Muscle of back (tissue), 11 donors: ENCODE results near the gene TPPP3. TPM values are rescaled to one million over a fixed set of nuclear protein-coding genes. Genes with fewer than 3 reads are reported as not detected.
"Not testable (repeated sequence)": the region's sequence is repeated elsewhere in the genome, so short reads cannot be mapped to it uniquely, and the experiment has no call there.

Source experiments
- DNase-seq, 3 donors: peaks; one replicate each; pipeline versions ENCODE4 v3.0.0 to v3.0.0-alpha.2; 2013
- polyA plus RNA-seq, 10 donors: library from polyadenylated mRNA; unstranded; fragments of 120-200 nt; gene quantifications; one replicate each; pipeline ENCODE4 v1.2.1, GENCODE V29; 2013; ENCODE audit not compliant: insufficient read length in 10 of 10

The TPPP3 gene
- polyA plus RNA-seq, 10 donors: 305 to 544 (median 455) TPM

- DNase-seq: not testable (repeated sequence)
These were observed 33.6 kb downstream of the TPPP3 start for GRCh38 chr16:67359540-67360269.

- DNase-seq: no peak
These were observed 35.7 kb downstream of the TPPP3 start for GRCh38 chr16:67357561-67357960.

- no peak for DNase-seq
These were observed 36.9 kb downstream of the TPPP3 start for GRCh38 chr16:67356396-67356795.

GRCh38 chr16:67352463-67352862 is 40.8 kb downstream of the TPPP3 start:
- not testable (repeated sequence) for DNase-seq

- DNase-seq: no peak
These were observed 43.0 kb downstream of the TPPP3 start for GRCh38 chr16:67350324-67350723.

- DNase-seq: no peak
These were observed 44.1 kb downstream of the TPPP3 start for GRCh38 chr16:67349172-67349571.

GRCh38 chr16:67346341-67346740 is 47.0 kb downstream of the TPPP3 start:
- DNase-seq: no peak

- no peak for DNase-seq
These were observed 47.9 kb downstream of the TPPP3 start for GRCh38 chr16:67345401-67345800.

- no peak for DNase-seq
These were observed 50.7 kb downstream of the TPPP3 start for GRCh38 chr16:67342616-67343015.

- DNase-seq: no peak
These were observed 52.0 kb downstream of the TPPP3 start for GRCh38 chr16:67341250-67341649.

Other genes with a start within 250 kb of the TPPP3 start
- gene B3GNT9, start 242.5 kb downstream of the TPPP3 start, polyA plus RNA-seq: 10 to 100 TPM in 8 of 10 donors, 1 to 10 TPM in 2; 8.1 to 16.6 (median 11.5) TPM
- 1 to 10 TPM; 2.4 to 8.4 (median 3.6) TPM for gene TRADD, start 233.6 kb downstream of the TPPP3 start, polyA plus RNA-seq
- 1 to 10 TPM in 9 of 10 donors, under 1 TPM in 1; 0.96 to 3.4 (median 2.3) TPM for gene FBXL8, start 233.5 kb downstream of the TPPP3 start, polyA plus RNA-seq
- 1 to 10 TPM; 1.5 to 8.6 (median 3.7) TPM for gene HSF4, start 228.8 kb downstream of the TPPP3 start, polyA plus RNA-seq
- 10 to 100 TPM; 14.6 to 36.6 (median 26.6) TPM for gene NOL3, start 223.0 kb downstream of the TPPP3 start, polyA plus RNA-seq
- 10 to 100 TPM; 12.5 to 26.5 (median 18.1) TPM for gene MATCAP1, start 209.5 kb downstream of the TPPP3 start, polyA plus RNA-seq
- 10 to 100 TPM in 5 of 10 donors, 1 to 10 TPM in 5; 7.6 to 13.9 (median 9.9) TPM for gene EXOC3L1, start 203.4 kb downstream of the TPPP3 start, polyA plus RNA-seq
- 10 to 100 TPM; 31.7 to 48.1 (median 41.0) TPM for gene E2F4, start 201.3 kb downstream of the TPPP3 start, polyA plus RNA-seq
- gene ELMO3, start 194.4 kb downstream of the TPPP3 start, polyA plus RNA-seq: 1 to 10 TPM in 6 of 10 donors, under 1 TPM in 4; 0.48 to 2.2 (median 1.2) TPM
- gene TMEM208, start 166.4 kb downstream of the TPPP3 start, polyA plus RNA-seq: 10 to 100 TPM; 15.0 to 28.3 (median 19.5) TPM
- gene FHOD1, start 146.0 kb downstream of the TPPP3 start, polyA plus RNA-seq: 10 to 100 TPM; 15.8 to 28.2 (median 18.6) TPM
- 1 to 10 TPM in 7 of 10 donors, under 1 TPM in 3; 0.72 to 1.6 (median 1.3) TPM for gene SLC9A5, start 144.5 kb downstream of the TPPP3 start, polyA plus RNA-seq
- gene PLEKHG4, start 114.0 kb downstream of the TPPP3 start, polyA plus RNA-seq: 10 to 100 TPM in 3 of 10 donors, 1 to 10 TPM in 7; 4.3 to 13.5 (median 7.5) TPM
- under 1 TPM; 0.05 to 0.36 (median 0.28) TPM for gene KCTD19, start 66.8 kb downstream of the TPPP3 start, polyA plus RNA-seq
- 1 to 10 TPM in 1 of 10 donors, under 1 TPM in 9; 0.15 to 1.7 (median 0.30) TPM for gene LRRC36, start 66.7 kb downstream of the TPPP3 start, polyA plus RNA-seq
- gene ZDHHC1, start 23.0 kb upstream of the TPPP3 start, polyA plus RNA-seq: 10 to 100 TPM; 15.6 to 24.9 (median 18.8) TPM
- 10 to 100 TPM in 4 of 10 donors, 1 to 10 TPM in 6; 3.8 to 13.3 (median 8.1) TPM for gene HSD11B2, start 37.6 kb upstream of the TPPP3 start, polyA plus RNA-seq
- gene ATP6V0D1, start 87.7 kb upstream of the TPPP3 start, polyA plus RNA-seq: 10 to 100 TPM; 51.9 to 64.9 (median 60.4) TPM
- under 1 TPM in 2 of 10 donors, not detected in 8; 0.22 to 0.28 TPM for gene AGRP, start 90.0 kb upstream of the TPPP3 start, polyA plus RNA-seq
- 10 to 100 TPM; 36.7 to 51.9 (median 42.5) TPM for gene RIPOR1, start 135.3 kb upstream of the TPPP3 start, polyA plus RNA-seq
- gene CTCF, start 169.0 kb upstream of the TPPP3 start, polyA plus RNA-seq: 10 to 100 TPM; 37.2 to 50.1 (median 41.7) TPM